ENCODE results near the gene ZDBF2.

DNA sequence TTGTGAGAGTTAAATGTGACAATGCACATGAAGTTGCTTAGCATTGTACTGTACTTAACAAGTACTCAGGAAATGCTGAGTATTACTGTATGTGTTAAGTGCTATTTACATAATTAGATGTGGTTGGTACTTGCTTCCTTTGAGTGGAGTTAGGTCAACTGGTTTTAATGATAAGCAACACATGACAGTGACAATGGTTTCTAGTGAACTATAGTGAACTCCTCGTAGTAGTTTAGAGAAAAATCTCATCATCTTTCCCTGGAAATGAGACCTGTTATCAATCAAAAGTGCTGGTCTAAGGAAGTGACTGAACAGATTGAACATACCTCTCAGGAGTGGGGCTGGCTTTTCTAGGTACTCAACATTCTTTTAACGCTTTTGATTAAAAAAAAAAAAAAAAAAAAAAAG, 29.2 kb upstream of the ZDBF2 start:
- TF ChIP-seq TOX (CRISPR knock-in tag; IDR thresholded peaks at IDR 0.05; ENCODE audit: borderline replicate concordance) (no peak), ZNF70 (CRISPR knock-in tag; IDR thresholded peaks at IDR 0.05) (no peak), OSR1 (CRISPR knock-in tag; IDR thresholded peaks at IDR 0.05) (no peak), ARNTL (CRISPR knock-in tag; IDR thresholded peaks at IDR 0.05; ENCODE audit: borderline replicate concordance, low read depth) (no peak), RARB (CRISPR knock-in tag; IDR thresholded peaks at IDR 0.05) (no peak), BACH2 (CRISPR knock-in tag; IDR thresholded peaks at IDR 0.05; ENCODE audit: borderline replicate concordance) (no peak), ZFP30 (CRISPR knock-in tag; IDR thresholded peaks at IDR 0.05) (no peak), PPARA (CRISPR knock-in tag; IDR thresholded peaks at IDR 0.05; ENCODE audit: borderline replicate concordance) (no peak), ZC3H10 (CRISPR knock-in tag; IDR thresholded peaks at IDR 0.05) (no peak), SNAI2 (CRISPR knock-in tag; IDR thresholded peaks at IDR 0.05) (no peak), ZNF8 (CRISPR knock-in tag; IDR thresholded peaks at IDR 0.05) (no peak), ZFP3 (CRISPR knock-in tag; IDR thresholded peaks at IDR 0.05) (no peak)
- TF ChIP-seq, protein P1, sequence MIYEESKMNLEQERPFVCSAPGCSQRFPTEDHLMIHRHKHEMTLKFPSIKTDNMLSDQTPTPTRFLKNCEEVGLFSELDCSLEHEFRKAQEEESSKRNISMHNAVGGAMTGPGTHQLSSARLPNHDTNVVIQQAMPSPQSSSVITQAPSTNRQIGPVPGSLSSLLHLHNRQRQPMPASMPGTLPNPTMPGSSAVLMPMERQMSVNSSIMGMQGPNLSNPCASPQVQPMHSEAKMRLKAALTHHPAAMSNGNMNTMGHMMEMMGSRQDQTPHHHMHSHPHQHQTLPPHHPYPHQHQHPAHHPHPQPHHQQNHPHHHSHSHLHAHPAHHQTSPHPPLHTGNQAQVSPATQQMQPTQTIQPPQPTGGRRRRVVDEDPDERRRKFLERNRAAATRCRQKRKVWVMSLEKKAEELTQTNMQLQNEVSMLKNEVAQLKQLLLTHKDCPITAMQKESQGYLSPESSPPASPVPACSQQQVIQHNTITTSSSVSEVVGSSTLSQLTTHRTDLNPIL (CRISPR knock-in tag; IDR thresholded peaks at IDR 0.05; ENCODE audit: low read depth): no peak

All from SK-N-SH treated with all-trans-retinoic acid at 6 μM for 48 hours (cell line).